IMR-90 (cell line): ENCODE results near the gene CPTP. TPM values are rescaled to one million over a fixed set of nuclear protein-coding genes. Genes with fewer than 3 reads are reported as not detected.

Source experiments
- ATAC-seq: fragments of 200-7000 bp; cut with Tn5 transposase; 2 replicates; pipeline ENCODE4 v1.9.1; 2020; ENCODE audit warnings: low read depth, mild to moderate bottlenecking, moderate library complexity
- BruUV-seq: library from RNA; stranded (reverse); fragments of 400-500 nt; replicated peaks from 2 replicates; lab custom pipeline; 2021; lab: Mats Ljungman, UMichigan
- CTCF ChIA-PET: fragments of 300-600 bp; formaldehyde crosslinking; extraction: SDS; loops from one replicate; lab custom pipeline; 2021; ENCODE audit warnings: antibody characterized with exemption; lab: Yijun Ruan, JAX
- POLR2A ChIA-PET: fragments of 300-600 bp; sonication (Branson Sonifier 250); formaldehyde crosslinking; loops from one replicate; lab custom pipeline; 2022; ENCODE audit warnings: antibody characterized with exemption; ENCODE audit not compliant: unreplicated experiment; lab: Charles Lee
- DNase-seq: peaks from one replicate; pipeline ENCODE4 v3.0.0; 2013
- H2AFZ ChIP-seq: replicated peaks from 2 replicates; pipeline ENCODE3; 2013; ENCODE audit warnings: low read length, mild to moderate bottlenecking; ENCODE audit not compliant: poor library complexity
- H2AK5ac ChIP-seq: 2 replicates; pipeline ENCODE4 v1.6.1; 2013; ENCODE audit warnings: low read depth, low read length, inconsistent platforms
- H2AK9ac ChIP-seq: replicated peaks from 2 replicates; pipeline ENCODE3; 2013; ENCODE audit warnings: mild to moderate bottlenecking, low read depth, low read length, moderate library complexity; ENCODE audit not compliant: poor library complexity
- H2BK120ac ChIP-seq: 2 replicates; pipeline ENCODE4 v1.6.1; 2013; ENCODE audit warnings: low read depth, low read length, inconsistent platforms
- H2BK15ac ChIP-seq: 3 replicates; pipeline ENCODE4 v1.6.1; 2013; ENCODE audit warnings: low read depth, low read length, inconsistent platforms
- H2BK20ac ChIP-seq: 2 replicates; pipeline ENCODE4 v1.6.1; 2013; ENCODE audit warnings: low read depth, mild to moderate bottlenecking, inconsistent platforms, low read length, moderate library complexity
- H2BK5ac ChIP-seq: 2 replicates; pipeline ENCODE4 v1.6.1; 2013; ENCODE audit warnings: mild to moderate bottlenecking, low read depth, low read length, inconsistent platforms; ENCODE audit not compliant: poor library complexity, severe bottlenecking
- H3K14ac ChIP-seq: replicated peaks from 2 replicates; pipeline ENCODE4 v1.6.1; 2013; ENCODE audit warnings: low read depth, low read length, inconsistent platforms
- H3K18ac ChIP-seq: 2 replicates; pipeline ENCODE4 v1.6.1; 2013; ENCODE audit warnings: low read depth, low read length, control low read depth
- H3K23ac ChIP-seq: 2 replicates; pipeline ENCODE4 v1.6.1; 2013; ENCODE audit warnings: low read depth, low read length, inconsistent platforms
- H3K27ac ChIP-seq: 2 replicates; pipeline ENCODE4 v1.5.1; 2013; ENCODE audit warnings: mild to moderate bottlenecking, control low read depth, low read length; ENCODE audit not compliant: insufficient read depth
- H3K27me3 ChIP-seq: 2 replicates; pipeline ENCODE4 v1.6.1; 2013; ENCODE audit warnings: low read length; ENCODE audit not compliant: control insufficient read depth, insufficient read depth
- H3K36me3 ChIP-seq: 2 replicates; pipeline ENCODE4 v1.6.1; 2013; ENCODE audit warnings: low read length, mixed read lengths; ENCODE audit not compliant: control insufficient read depth, insufficient read depth
- H3K4ac ChIP-seq: 2 replicates; pipeline ENCODE4 v1.6.1; 2013; ENCODE audit warnings: low read depth, low read length, inconsistent platforms
- H3K4me1 ChIP-seq: 2 replicates; pipeline ENCODE4 v1.6.1; 2013; ENCODE audit warnings: low read length, mixed read lengths; ENCODE audit not compliant: control insufficient read depth, insufficient read depth
- H3K4me2 ChIP-seq: 2 replicates; pipeline ENCODE4 v1.6.1; 2013; ENCODE audit warnings: low read depth, mild to moderate bottlenecking, control low read depth, low read length, moderate library complexity
- H3K4me3 ChIP-seq: 2 replicates; pipeline ENCODE4 v1.5.1; 2013; ENCODE audit warnings: low read depth, mild to moderate bottlenecking, control low read depth, low read length, moderate library complexity; ENCODE audit not compliant: insufficient read depth
- H3K56ac ChIP-seq: 2 replicates; pipeline ENCODE4 v1.6.1; 2013; ENCODE audit warnings: low read length, inconsistent platforms; ENCODE audit not compliant: insufficient read depth; ENCODE audit errors: extremely low read depth
- H3K79me1 ChIP-seq, 2 experiments: 2 replicates each; pipeline ENCODE4 v1.6.1; 2013; ENCODE audit warnings: low read length in 2 of 2, inconsistent platforms in 1 of 2, low read depth in 1 of 2
- H3K9ac ChIP-seq: 2 replicates; pipeline ENCODE4 v1.6.1; 2013; ENCODE audit warnings: low read depth, low read length, control low read depth
- H3K9me1 ChIP-seq: 2 replicates; pipeline ENCODE4 v1.6.1; 2013; ENCODE audit warnings: low read length, inconsistent platforms; ENCODE audit not compliant: insufficient read depth
- H3K9me3 ChIP-seq: 2 replicates; pipeline ENCODE4 v1.6.1; 2013; ENCODE audit warnings: low read length; ENCODE audit not compliant: control insufficient read depth, insufficient read depth
- H4K20me1 ChIP-seq: 2 replicates; pipeline ENCODE4 v1.6.1; 2013; ENCODE audit warnings: low read length, inconsistent platforms; ENCODE audit not compliant: insufficient read depth
- H4K5ac ChIP-seq: 2 replicates; pipeline ENCODE4 v1.6.1; 2013; ENCODE audit warnings: mild to moderate bottlenecking, low read depth, low read length, control low read depth
- H4K8ac ChIP-seq, 2 experiments: 2 replicates each; pipeline ENCODE4 v1.6.1; 2013; ENCODE audit warnings: low read depth in 2 of 2, low read length in 2 of 2, control low read depth in 1 of 2, inconsistent platforms in 1 of 2
- H4K91ac ChIP-seq: 2 replicates; pipeline ENCODE4 v1.6.1; 2013; ENCODE audit warnings: low read depth, low read length, inconsistent platforms; ENCODE audit not compliant: insufficient read depth
- BHLHE40 ChIP-seq: fragments of 150-350 bp; IDR thresholded peaks from 2 replicates; pipeline ENCODE4 v1.6.1; 2016; ENCODE audit warnings: mild to moderate bottlenecking, low read depth, low read length
- CEBPB ChIP-seq: IDR thresholded peaks from 2 replicates; pipeline ENCODE4 v1.6.1; 2012; ENCODE audit warnings: low read depth, low read length, improper control_type of control experiment
- FOS ChIP-seq: fragments of 150-350 bp; IDR thresholded peaks from 2 replicates; pipeline ENCODE4 v1.6.1; 2016; ENCODE audit warnings: low read depth, low read length
- MAFK ChIP-seq: IDR thresholded peaks from 2 replicates; pipeline ENCODE4 v1.6.1; 2012; ENCODE audit warnings: low read depth, low read length, improper control_type of control experiment
- MAZ ChIP-seq: IDR thresholded peaks from 2 replicates; pipeline ENCODE4 v1.6.1; 2012; ENCODE audit warnings: low read depth, mild to moderate bottlenecking, low read length, improper control_type of control experiment, moderate library complexity, borderline replicate concordance
- MXI1 ChIP-seq: IDR thresholded peaks from 2 replicates; pipeline ENCODE4 v1.6.1; 2012; ENCODE audit warnings: low read depth, mild to moderate bottlenecking, low read length, moderate library complexity, borderline replicate concordance
- NFE2L2 ChIP-seq: fragments of 150-350 bp; IDR thresholded peaks from 2 replicates; pipeline ENCODE4 v1.6.1; 2016; ENCODE audit warnings: low read depth, mild to moderate bottlenecking, low read length
- RCOR1 ChIP-seq: IDR thresholded peaks from 2 replicates; pipeline ENCODE4 v1.6.1; 2012; ENCODE audit warnings: mild to moderate bottlenecking, low read length, improper control_type of control experiment; ENCODE audit not compliant: insufficient replicate concordance
- SMC3 ChIP-seq: fragments of 150-350 bp; IDR thresholded peaks from 2 replicates; pipeline ENCODE4 v1.6.1; 2016; ENCODE audit warnings: low read depth, mild to moderate bottlenecking, antibody characterized with exemption, low read length, moderate library complexity
- WGBS, 2 experiments: methylation state at CpG; one replicate each; pipeline versions ENCODE4 v1.1.5 to v1.1.7; 2013; ENCODE audit warnings: missing lambda C conversion rate in 2 of 2; ENCODE audit not compliant: insufficient read length in 1 of 2; ENCODE audit errors: extremely low coverage in 2 of 2; 5-methylcytosine and 5-hydroxymethylcytosine counted together
- dilution Hi-C: fragments of 300-500 bp; cut with HindIII; formaldehyde crosslinking; loops from one replicate; pipeline ENCODE4 v1.14.3; 2018; ENCODE audit warnings: low sequenced_read_pairs; ENCODE audit not compliant: unreplicated experiment
- in situ Hi-C: fragments of 300-500 bp; cut with MboI; formaldehyde crosslinking; loops from 3 replicates; pipeline ENCODE4 v1.14.3; 2019; ENCODE audit warnings: low sequenced_read_pairs, inconsistent platforms, mixed read lengths
- intact Hi-C: fragments of 100-400 bp; cut with micrococcal nuclease; formaldehyde crosslinking; loops from 2 replicates; pipeline ENCODE4 v1.10.0; 2022
- polyA plus RNA-seq, 3 experiments: library from polyadenylated mRNA; depleted of rRNA; stranded (reverse); fragments of >200 nt; gene quantifications; 2 replicates each; pipeline ENCODE4 v1.2.3, GENCODE V29; 2012; ENCODE audit warnings: low replicate concordance in 1 of 3
- total RNA-seq: library from RNA; depleted of rRNA; stranded (reverse); fragments of >200 nt; gene quantifications from 2 replicates; pipeline ENCODE4 v1.2.3, GENCODE V29; 2012
- TF ChIP-seq, protein P1 (sequence below): fragments of 150-350 bp; IDR thresholded peaks from 2 replicates; pipeline ENCODE4 v1.6.1; 2017; ENCODE audit warnings: mild to moderate bottlenecking, antibody characterized with exemption, low read length, low read depth
- TF ChIP-seq, protein P2 (sequence below): conservative IDR thresholded peaks from 2 replicates; pipeline ENCODE4 v1.5.1; 2012; ENCODE audit warnings: mild to moderate bottlenecking, low read depth, low read length, improper control_type of control experiment
- TF ChIP-seq, protein P3 (sequence below): fragments of 150-350 bp; IDR thresholded peaks from 2 replicates; pipeline ENCODE4 v1.6.1; 2016; ENCODE audit warnings: low read depth, mild to moderate bottlenecking, low read length, moderate library complexity, borderline replicate concordance

CPTP gene
- total and polyA plus RNA-seq, 2 of the 4 experiments (the other 2 are of a cell fraction) = 2.7 to 12.1 TPM

DNA sequence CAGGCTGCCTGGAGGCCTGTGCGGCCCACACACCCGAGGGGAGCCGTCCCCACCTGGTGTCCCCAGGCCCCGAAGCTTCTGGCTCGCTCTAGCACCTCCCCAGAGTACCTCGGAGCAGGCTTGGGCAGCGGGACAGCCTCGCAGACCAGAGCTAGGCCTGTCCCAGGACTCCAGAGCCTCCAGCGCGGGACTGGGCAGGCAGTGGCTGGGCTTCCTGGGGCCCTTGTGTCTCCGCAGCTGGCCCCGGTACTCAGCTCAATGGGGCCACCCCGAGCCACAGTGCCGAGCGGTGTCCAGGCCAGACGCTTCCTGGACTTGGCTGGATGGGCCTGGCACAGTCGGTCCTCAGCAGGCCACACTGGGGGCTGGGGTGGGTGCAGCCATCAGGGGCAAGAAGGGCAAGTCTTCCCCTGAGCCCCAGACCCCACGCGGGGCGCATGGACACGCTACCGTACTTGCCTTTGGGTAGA is 39.5 kb upstream of the CPTP start:
- peaks cover 6% of the 10 kb centered on the region; the same call in 1 of the 2 replicates for H3K4me1 ChIP-seq
- no peak for TF ChIP-seq MXI1
- TF ChIP-seq FOS = no peak
- TF ChIP-seq RCOR1 = no peak
- TF ChIP-seq BHLHE40 = no peak
- TF ChIP-seq CEBPB = no peak
- TF ChIP-seq, protein P1, sequence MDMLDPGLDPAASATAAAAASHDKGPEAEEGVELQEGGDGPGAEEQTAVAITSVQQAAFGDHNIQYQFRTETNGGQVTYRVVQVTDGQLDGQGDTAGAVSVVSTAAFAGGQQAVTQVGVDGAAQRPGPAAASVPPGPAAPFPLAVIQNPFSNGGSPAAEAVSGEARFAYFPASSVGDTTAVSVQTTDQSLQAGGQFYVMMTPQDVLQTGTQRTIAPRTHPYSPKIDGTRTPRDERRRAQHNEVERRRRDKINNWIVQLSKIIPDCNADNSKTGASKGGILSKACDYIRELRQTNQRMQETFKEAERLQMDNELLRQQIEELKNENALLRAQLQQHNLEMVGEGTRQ = no peak
- no peak for TF ChIP-seq MAZ
- no peak for TF ChIP-seq NFE2L2
- TF ChIP-seq, protein P2, sequence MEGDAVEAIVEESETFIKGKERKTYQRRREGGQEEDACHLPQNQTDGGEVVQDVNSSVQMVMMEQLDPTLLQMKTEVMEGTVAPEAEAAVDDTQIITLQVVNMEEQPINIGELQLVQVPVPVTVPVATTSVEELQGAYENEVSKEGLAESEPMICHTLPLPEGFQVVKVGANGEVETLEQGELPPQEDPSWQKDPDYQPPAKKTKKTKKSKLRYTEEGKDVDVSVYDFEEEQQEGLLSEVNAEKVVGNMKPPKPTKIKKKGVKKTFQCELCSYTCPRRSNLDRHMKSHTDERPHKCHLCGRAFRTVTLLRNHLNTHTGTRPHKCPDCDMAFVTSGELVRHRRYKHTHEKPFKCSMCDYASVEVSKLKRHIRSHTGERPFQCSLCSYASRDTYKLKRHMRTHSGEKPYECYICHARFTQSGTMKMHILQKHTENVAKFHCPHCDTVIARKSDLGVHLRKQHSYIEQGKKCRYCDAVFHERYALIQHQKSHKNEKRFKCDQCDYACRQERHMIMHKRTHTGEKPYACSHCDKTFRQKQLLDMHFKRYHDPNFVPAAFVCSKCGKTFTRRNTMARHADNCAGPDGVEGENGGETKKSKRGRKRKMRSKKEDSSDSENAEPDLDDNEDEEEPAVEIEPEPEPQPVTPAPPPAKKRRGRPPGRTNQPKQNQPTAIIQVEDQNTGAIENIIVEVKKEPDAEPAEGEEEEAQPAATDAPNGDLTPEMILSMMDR = no peak
- TF ChIP-seq, protein P3, sequence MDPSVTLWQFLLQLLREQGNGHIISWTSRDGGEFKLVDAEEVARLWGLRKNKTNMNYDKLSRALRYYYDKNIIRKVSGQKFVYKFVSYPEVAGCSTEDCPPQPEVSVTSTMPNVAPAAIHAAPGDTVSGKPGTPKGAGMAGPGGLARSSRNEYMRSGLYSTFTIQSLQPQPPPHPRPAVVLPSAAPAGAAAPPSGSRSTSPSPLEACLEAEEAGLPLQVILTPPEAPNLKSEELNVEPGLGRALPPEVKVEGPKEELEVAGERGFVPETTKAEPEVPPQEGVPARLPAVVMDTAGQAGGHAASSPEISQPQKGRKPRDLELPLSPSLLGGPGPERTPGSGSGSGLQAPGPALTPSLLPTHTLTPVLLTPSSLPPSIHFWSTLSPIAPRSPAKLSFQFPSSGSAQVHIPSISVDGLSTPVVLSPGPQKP = no peak
- TF ChIP-seq SMC3 = no peak
- TF ChIP-seq MAFK = no peak
- no peaks in the 10 kb centered on the region for H3K9me3 ChIP-seq
- no peak overlapping the region for H2BK5ac ChIP-seq
- H4K8ac ChIP-seq = no peak overlapping the region
- no peak overlapping the region for H2AK9ac ChIP-seq
- DNase-seq (no peak), ATAC-seq (no peak)
- BruUV-seq = no TSS peak
- no peak overlapping the region for H3K18ac ChIP-seq
- peaks cover 4% of the 10 kb centered on the region; the same call in 1 of the 2 replicates for H3K9me1 ChIP-seq
- no peak overlapping the region for H3K56ac ChIP-seq
- H3K79me1 ChIP-seq = no peaks in the 10 kb centered on the region
- in situ Hi-C loops (no loop called here), dilution Hi-C loops (no loop called here), intact Hi-C loops (no loop called here)
- H2AFZ ChIP-seq = no peak overlapping the region
- ChIA-PET CTCF (no interaction called here), POLR2A (no interaction called here)
- no peak overlapping the region for H3K14ac ChIP-seq
- no peak overlapping the region for H3K4me2 ChIP-seq
- H4K5ac ChIP-seq = no peak overlapping the region
- no peak overlapping the region for H3K4ac ChIP-seq
- H3K27ac ChIP-seq = no peak overlapping the region
- WGBS, 2 experiments = 95% methylated on average over 13 of the region's 22 CpGs; no CpG with 5 or more reads in 1 of the 2 experiments
- no peaks in the 10 kb centered on the region for H3K36me3 ChIP-seq
- no peak overlapping the region for H3K4me3 ChIP-seq
- no peak overlapping the region for H3K23ac ChIP-seq
- no peak overlapping the region for H3K9ac ChIP-seq
- no peak overlapping the region for H2BK20ac ChIP-seq
- no peaks in the 10 kb centered on the region for H3K27me3 ChIP-seq
- no peaks in the 10 kb centered on the region; the same call in 1 of the 2 replicates for H4K20me1 ChIP-seq
- H2AK5ac ChIP-seq = no peak overlapping the region; the same call in 1 of the 2 replicates
- H2BK15ac ChIP-seq = no peak overlapping the region
- H2BK120ac ChIP-seq = no peak overlapping the region
- H4K91ac ChIP-seq = no peak overlapping the region
